ENCODE measurements around the gene PHACTR1. TPM values are rescaled to one million over a fixed set of nuclear protein-coding genes. Genes with fewer than 3 reads are reported as not detected.
"Not testable (repeated sequence)": the region's sequence is repeated elsewhere in the genome, so short reads cannot be mapped to it uniquely, and the experiment has no call there.

Gene PHACTR1
- total RNA-seq, 1 experiment from 2014 or later = 0.05 TPM

DNA sequence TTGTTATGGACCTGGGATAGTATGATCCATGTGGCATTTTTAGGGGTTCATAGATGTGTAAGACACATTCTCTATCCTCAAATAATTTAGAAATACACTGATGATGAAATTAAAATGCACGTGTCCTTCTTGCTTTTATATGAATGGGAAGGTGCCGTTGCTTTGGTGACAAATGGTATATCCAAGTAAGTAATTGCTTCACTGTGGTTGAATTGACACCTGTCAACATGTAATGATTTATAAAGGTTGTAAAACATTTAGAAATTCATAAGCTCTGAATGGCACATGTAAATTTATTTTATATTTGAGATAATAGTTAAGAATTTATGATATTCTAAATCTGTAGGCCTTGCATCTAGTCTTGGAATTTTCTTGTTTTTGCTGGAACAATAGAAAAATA, 227.0 kb downstream of the PHACTR1 start:
- no peak overlapping the region for H3K27ac ChIP-seq (ENCODE audit: low read length)
- no peaks in the 10 kb centered on the region for H3K36me3 ChIP-seq (ENCODE audit: control insufficient read depth, insufficient read depth, low read length)
- TF ChIP-seq TCF7L2 (IDR thresholded peaks at IDR 0.05; ENCODE audit: low read depth, low read length) (no peak), POLR2AphosphoS5 (IDR thresholded peaks at IDR 0.05; ENCODE audit: low read depth, low read length) (no peak), SIN3A (IDR thresholded peaks at IDR 0.05; ENCODE audit: borderline replicate concordance, insufficient read depth, low read depth, low read length) (no peak)
- TF ChIP-seq, protein P1, sequence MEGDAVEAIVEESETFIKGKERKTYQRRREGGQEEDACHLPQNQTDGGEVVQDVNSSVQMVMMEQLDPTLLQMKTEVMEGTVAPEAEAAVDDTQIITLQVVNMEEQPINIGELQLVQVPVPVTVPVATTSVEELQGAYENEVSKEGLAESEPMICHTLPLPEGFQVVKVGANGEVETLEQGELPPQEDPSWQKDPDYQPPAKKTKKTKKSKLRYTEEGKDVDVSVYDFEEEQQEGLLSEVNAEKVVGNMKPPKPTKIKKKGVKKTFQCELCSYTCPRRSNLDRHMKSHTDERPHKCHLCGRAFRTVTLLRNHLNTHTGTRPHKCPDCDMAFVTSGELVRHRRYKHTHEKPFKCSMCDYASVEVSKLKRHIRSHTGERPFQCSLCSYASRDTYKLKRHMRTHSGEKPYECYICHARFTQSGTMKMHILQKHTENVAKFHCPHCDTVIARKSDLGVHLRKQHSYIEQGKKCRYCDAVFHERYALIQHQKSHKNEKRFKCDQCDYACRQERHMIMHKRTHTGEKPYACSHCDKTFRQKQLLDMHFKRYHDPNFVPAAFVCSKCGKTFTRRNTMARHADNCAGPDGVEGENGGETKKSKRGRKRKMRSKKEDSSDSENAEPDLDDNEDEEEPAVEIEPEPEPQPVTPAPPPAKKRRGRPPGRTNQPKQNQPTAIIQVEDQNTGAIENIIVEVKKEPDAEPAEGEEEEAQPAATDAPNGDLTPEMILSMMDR (IDR thresholded peaks at IDR 0.05) = no peak
- TF ChIP-seq, protein P2, sequence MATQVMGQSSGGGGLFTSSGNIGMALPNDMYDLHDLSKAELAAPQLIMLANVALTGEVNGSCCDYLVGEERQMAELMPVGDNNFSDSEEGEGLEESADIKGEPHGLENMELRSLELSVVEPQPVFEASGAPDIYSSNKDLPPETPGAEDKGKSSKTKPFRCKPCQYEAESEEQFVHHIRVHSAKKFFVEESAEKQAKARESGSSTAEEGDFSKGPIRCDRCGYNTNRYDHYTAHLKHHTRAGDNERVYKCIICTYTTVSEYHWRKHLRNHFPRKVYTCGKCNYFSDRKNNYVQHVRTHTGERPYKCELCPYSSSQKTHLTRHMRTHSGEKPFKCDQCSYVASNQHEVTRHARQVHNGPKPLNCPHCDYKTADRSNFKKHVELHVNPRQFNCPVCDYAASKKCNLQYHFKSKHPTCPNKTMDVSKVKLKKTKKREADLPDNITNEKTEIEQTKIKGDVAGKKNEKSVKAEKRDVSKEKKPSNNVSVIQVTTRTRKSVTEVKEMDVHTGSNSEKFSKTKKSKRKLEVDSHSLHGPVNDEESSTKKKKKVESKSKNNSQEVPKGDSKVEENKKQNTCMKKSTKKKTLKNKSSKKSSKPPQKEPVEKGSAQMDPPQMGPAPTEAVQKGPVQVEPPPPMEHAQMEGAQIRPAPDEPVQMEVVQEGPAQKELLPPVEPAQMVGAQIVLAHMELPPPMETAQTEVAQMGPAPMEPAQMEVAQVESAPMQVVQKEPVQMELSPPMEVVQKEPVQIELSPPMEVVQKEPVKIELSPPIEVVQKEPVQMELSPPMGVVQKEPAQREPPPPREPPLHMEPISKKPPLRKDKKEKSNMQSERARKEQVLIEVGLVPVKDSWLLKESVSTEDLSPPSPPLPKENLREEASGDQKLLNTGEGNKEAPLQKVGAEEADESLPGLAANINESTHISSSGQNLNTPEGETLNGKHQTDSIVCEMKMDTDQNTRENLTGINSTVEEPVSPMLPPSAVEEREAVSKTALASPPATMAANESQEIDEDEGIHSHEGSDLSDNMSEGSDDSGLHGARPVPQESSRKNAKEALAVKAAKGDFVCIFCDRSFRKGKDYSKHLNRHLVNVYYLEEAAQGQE (IDR thresholded peaks at IDR 0.05; ENCODE audit: insufficient read depth in 1 of 2, low read depth in 2 of 2, low read length in 1 of 2) = no peak
- no peak overlapping the region for H3K4me3 ChIP-seq (ENCODE audit: low read depth in 2 of 2, low read length in 2 of 2)
- ChIA-PET CTCF (no interaction called here), POLR2A (no interaction called here)
- DNase-seq (ENCODE audit: low read depth, low spot score) (no peak), ATAC-seq (no peak)
- no peaks in the 10 kb centered on the region for H3K9me3 ChIP-seq (ENCODE audit: control insufficient read depth, insufficient read depth, low read depth, low read length)
- no peaks in the 10 kb centered on the region for H3K27me3 ChIP-seq (ENCODE audit: control insufficient read depth, insufficient read depth, low read length)
- no TSS peak for BruUV-seq (replicated peaks)
- in situ Hi-C loops (cut with HindIII; ENCODE audit: low pct_unique_long_range_greater_than_20kb, low sequenced_read_pairs) (no loop called here), intact Hi-C loops (cut with micrococcal nuclease; ENCODE audit: unreplicated experiment) (no loop called here)
- H3K4me1 ChIP-seq (ENCODE audit: control insufficient read depth, insufficient read depth, low read length) = no peaks in the 10 kb centered on the region

DNA sequence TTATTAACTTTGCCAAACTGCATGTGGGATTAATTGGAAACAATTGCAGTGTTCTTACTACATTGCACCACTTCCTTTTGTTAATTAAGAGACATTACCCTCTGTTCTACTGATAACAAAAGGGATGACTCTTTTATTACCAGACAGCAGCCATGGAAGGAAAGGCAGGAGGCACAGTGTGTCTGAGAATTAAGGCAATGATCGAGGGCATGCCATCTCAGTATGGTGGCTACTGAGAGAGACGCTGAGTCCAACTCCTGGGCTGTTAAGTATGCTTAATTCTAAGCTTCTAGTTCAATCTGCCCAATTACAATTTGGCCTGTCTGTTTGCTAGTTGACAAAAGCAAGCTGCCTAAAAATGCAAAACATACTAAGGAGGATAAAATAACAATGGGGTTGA, 227.4 kb downstream of the PHACTR1 start:
- Histone ChIP-seq H3K9me3 (ENCODE audit: control insufficient read depth, insufficient read depth, low read depth, low read length) (no peaks in the 10 kb centered on the region), H3K4me1 (ENCODE audit: control insufficient read depth, insufficient read depth, low read length) (no peaks in the 10 kb centered on the region), H3K27ac (ENCODE audit: low read length) (no peak overlapping the region), H3K4me3 (ENCODE audit: low read depth in 2 of 2, low read length in 2 of 2) (no peak overlapping the region), H3K36me3 (ENCODE audit: control insufficient read depth, insufficient read depth, low read length) (no peaks in the 10 kb centered on the region), H3K27me3 (ENCODE audit: control insufficient read depth, insufficient read depth, low read length) (no peaks in the 10 kb centered on the region)
- no peak for TF ChIP-seq SIN3A (IDR thresholded peaks at IDR 0.05; ENCODE audit: borderline replicate concordance, insufficient read depth, low read depth, low read length)
- ATAC-seq (no peak), DNase-seq (ENCODE audit: low read depth, low spot score) (no peak)
- in situ Hi-C loops (cut with HindIII; ENCODE audit: low pct_unique_long_range_greater_than_20kb, low sequenced_read_pairs) (no loop called here), intact Hi-C loops (cut with micrococcal nuclease; ENCODE audit: unreplicated experiment) (no loop called here)
- ChIA-PET POLR2A (no interaction called here), CTCF (no interaction called here)
- BruUV-seq (replicated peaks) = no TSS peak

- BruUV-seq (replicated peaks); POLR2A ChIA-PET; H3K27ac ChIP-seq (ENCODE audit: low read length); H3K4me1 ChIP-seq (ENCODE audit: control insufficient read depth, insufficient read depth, low read length); H3K27me3 ChIP-seq (ENCODE audit: control insufficient read depth, insufficient read depth, low read length); DNase-seq (ENCODE audit: low read depth, low spot score); in situ Hi-C loops (cut with HindIII; ENCODE audit: low pct_unique_long_range_greater_than_20kb, low sequenced_read_pairs); intact Hi-C loops (cut with micrococcal nuclease; ENCODE audit: unreplicated experiment); H3K36me3 ChIP-seq (ENCODE audit: control insufficient read depth, insufficient read depth, low read length); CTCF ChIA-PET; H3K4me3 ChIP-seq (ENCODE audit: low read depth in 2 of 2, low read length in 2 of 2); ATAC-seq; H3K9me3 ChIP-seq (ENCODE audit: control insufficient read depth, insufficient read depth, low read depth, low read length): not testable (repeated sequence)
Observed at GRCh38 chr6:12944528-12944927, 228.0 kb downstream of the PHACTR1 start.
